Spleen (tissue), 11 donors: ENCODE measurements around the gene CHRNA4. TPM values are rescaled to one million over a fixed set of nuclear protein-coding genes. Genes with fewer than 3 reads are reported as not detected.

Source experiments
- DNase-seq: peaks from one replicate; pipeline ENCODE4 v3.0.0-alpha.2; 2020
- H3K27ac ChIP-seq, 8 donors: fragments of 200-600 bp; sonication (generic) in 7 of 8; 1 replicate in 4 of 8; 2 replicates in 4 of 8; pipeline versions ENCODE4 v1.5.0 to v1.8.0; 2016 to 2021; ENCODE audit warnings: inconsistent platforms in 4 of 8, mild to moderate bottlenecking in 4 of 8, moderate library complexity in 1 of 8
- H3K27me3 ChIP-seq, 7 donors: fragments of 200-600 bp; sonication (generic) in 6 of 7; replicated peaks in 1 of 7; 1 replicate in 4 of 7; 2 replicates in 3 of 7; pipeline versions ENCODE4 v1.5.0 to v1.8.0; 2016 to 2021; ENCODE audit warnings: inconsistent platforms in 3 of 7, mild to moderate bottlenecking in 1 of 7
- H3K36me3 ChIP-seq, 6 donors: fragments of 200-600 bp; sonication (generic) in 5 of 6; 1 replicate in 4 of 6; 2 replicates in 2 of 6; pipeline versions ENCODE4 v1.5.0 to v1.8.0; 2016 to 2021; ENCODE audit warnings: inconsistent platforms in 2 of 6
- H3K4me1 ChIP-seq, 6 donors: fragments of 200-600 bp; sonication (generic) in 5 of 6; 1 replicate in 3 of 6; 2 replicates in 3 of 6; pipeline versions ENCODE4 v1.5.0 to v1.8.0; 2016 to 2021; ENCODE audit warnings: inconsistent platforms in 3 of 6
- H3K4me3 ChIP-seq, 8 donors: fragments of 200-600 bp; sonication (generic) in 7 of 8; 1 replicate in 4 of 8; 2 replicates in 4 of 8; pipeline versions ENCODE4 v1.5.0 to v1.8.0; 2016 to 2021; ENCODE audit warnings: inconsistent platforms in 4 of 8, mild to moderate bottlenecking in 4 of 8, moderate library complexity in 2 of 8
- H3K9me3 ChIP-seq, 8 donors: fragments of 200-600 bp; sonication (generic) in 7 of 8; 1 replicate in 4 of 8; 2 replicates in 4 of 8; pipeline versions ENCODE4 v1.5.0 to v1.8.0; 2016 to 2021; ENCODE audit warnings: inconsistent platforms in 4 of 8
- POLR2A ChIP-seq, 3 donors: fragments of 450-650 bp; IDR thresholded peaks; one replicate each; pipeline ENCODE4 v1.5.1; 2017; ENCODE audit warnings: antibody characterized with exemption in 3 of 3, mild to moderate bottlenecking in 1 of 3
- POLR2AphosphoS5 ChIP-seq, 3 donors: sonication (generic); formaldehyde crosslinking; IDR thresholded peaks; one replicate each; pipeline ENCODE4 v1.5.1; 2017; ENCODE audit warnings: antibody characterized with exemption in 3 of 3
- WGBS, 5 donors: extraction: QIAGEN DNeasy Blood & Tissue Kit in 3 of 5; methylation state at CpG; one replicate each; pipeline versions ENCODE4 v1.1.5 to v1.1.7; 2013 to 2018; 5-methylcytosine and 5-hydroxymethylcytosine counted together
- intact Hi-C: fragments of 100-400 bp; cut with DNase I; formaldehyde crosslinking; loops from one replicate; pipeline ENCODE4 v1.15.0; 2023; ENCODE audit warnings: low total_unique reads
- polyA plus RNA-seq, 3 donors: library from polyadenylated mRNA; stranded (reverse); fragments of 200-250 nt; gene quantifications; one replicate each; pipeline ENCODE4 v1.2.1, GENCODE V29; 2013
- total RNA-seq, 7 donors: library from RNA; depleted of rRNA in 3 of 7; stranded (reverse); fragments of >200 nt in 3 of 7; fragmentation: NEBNext Ultra II Directional in 4 of 7; extraction: Animal tissue kit (Norgen Biotek cat#: 25700) in 4 of 7; gene quantifications; one replicate each; pipeline versions ENCODE4 v1.1.0 to v1.2.1, GENCODE V29; 2016 to 2021
- TF ChIP-seq, protein P1 (sequence below), 11 experiments: fragments of 200-600 bp in 7 of 11; fragments of 450-650 bp in 4 of 11; sonication (generic) in 4 of 11; IDR thresholded peaks in 8 of 11; conservative IDR thresholded peaks in 3 of 11; 1 replicate in 7 of 11; 2 replicates in 4 of 11; pipeline versions ENCODE4 v1.4.0 to v1.8.0; 2016 to 2021; ENCODE audit warnings: antibody characterized with exemption in 11 of 11, inconsistent platforms in 4 of 11, mild to moderate bottlenecking in 1 of 11
- donor health status: healthy with polysubstance abuse.
- donor health status: DM: no; HTN: no; CAD: no; lungs with moderate emphysema.
- donor health status: DM: no; HTN: no; CAD: no.
- donor health status: Bipolar disorder and iron deficiency.
- donor health status: healthy.
- donor health status: DM: no; HTN: no; CAD: no.
- donor health status: DM: yes; HTN: yes; CAD: no.

Gene CHRNA4
- total and polyA plus RNA-seq, 10 donors, result 0.15 to 13.8 (median 1.3) TPM; not detected in 1

DNA sequence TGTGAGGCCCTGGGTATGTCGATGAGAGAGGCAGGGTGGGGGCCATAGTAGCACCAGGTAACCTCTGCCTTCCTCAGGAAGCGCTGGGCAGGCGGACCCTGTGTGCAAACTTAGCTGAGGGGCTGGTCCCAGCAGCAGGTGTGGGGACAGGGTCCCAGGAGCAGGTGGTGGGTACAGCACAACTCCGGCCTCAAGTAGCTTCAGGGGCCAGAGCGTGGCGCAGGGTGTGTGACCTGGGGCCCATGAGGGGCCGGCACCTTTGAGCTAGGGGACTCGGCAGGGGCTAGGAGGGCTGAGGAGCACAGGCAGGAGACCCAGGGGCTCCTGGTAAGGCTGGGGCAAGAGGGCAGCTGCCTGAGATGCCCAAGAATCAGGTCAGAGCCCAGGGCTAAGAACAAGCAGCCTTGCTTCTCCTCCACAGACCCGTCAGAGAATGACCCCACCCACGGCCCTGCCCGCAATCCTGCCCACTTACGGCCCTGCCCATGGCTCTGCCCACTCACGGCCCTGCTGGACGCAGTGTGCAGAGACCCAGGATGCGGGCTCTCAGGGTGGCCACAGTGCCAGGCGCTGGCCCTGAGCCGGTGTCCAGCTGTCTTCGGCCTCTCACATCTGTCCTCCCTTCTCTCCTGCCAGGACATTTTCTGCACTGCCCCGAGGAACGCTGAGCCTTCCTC lies 30.9 kb downstream of the CHRNA4 start:
- Histone ChIP-seq H3K36me3 (no peaks in the 10 kb centered on the region), H3K4me1 (peaks cover 0 to 28% (median 11%) of the 10 kb centered on the region in 6 donors), H3K4me3 (no peak overlapping the region), H3K9me3 (peaks cover 0 to 36% (median 23%) of the 10 kb centered on the region in 8 donors), H3K27ac (no peak overlapping the region), H3K27me3 (peaks cover 0 to 48% (median 0%) of the 10 kb centered on the region in 7 donors)
- 81 to 87% (median 83%) methylated on average over 17 to 20 of the region's 20 CpGs for WGBS, 5 donors
- TF ChIP-seq POLR2AphosphoS5 (IDR thresholded peaks at IDR 0.05) (no peak), POLR2A (IDR thresholded peaks at IDR 0.05) (no peak)
- TF ChIP-seq, protein P1, sequence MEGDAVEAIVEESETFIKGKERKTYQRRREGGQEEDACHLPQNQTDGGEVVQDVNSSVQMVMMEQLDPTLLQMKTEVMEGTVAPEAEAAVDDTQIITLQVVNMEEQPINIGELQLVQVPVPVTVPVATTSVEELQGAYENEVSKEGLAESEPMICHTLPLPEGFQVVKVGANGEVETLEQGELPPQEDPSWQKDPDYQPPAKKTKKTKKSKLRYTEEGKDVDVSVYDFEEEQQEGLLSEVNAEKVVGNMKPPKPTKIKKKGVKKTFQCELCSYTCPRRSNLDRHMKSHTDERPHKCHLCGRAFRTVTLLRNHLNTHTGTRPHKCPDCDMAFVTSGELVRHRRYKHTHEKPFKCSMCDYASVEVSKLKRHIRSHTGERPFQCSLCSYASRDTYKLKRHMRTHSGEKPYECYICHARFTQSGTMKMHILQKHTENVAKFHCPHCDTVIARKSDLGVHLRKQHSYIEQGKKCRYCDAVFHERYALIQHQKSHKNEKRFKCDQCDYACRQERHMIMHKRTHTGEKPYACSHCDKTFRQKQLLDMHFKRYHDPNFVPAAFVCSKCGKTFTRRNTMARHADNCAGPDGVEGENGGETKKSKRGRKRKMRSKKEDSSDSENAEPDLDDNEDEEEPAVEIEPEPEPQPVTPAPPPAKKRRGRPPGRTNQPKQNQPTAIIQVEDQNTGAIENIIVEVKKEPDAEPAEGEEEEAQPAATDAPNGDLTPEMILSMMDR (IDR thresholded peaks at IDR 0.05 in 8 of 11, conservative IDR thresholded peaks at IDR 0.05 in 3 of 11), result no peak
- intact Hi-C loops, result no loop called here
- no peak for DNase-seq

DNA sequence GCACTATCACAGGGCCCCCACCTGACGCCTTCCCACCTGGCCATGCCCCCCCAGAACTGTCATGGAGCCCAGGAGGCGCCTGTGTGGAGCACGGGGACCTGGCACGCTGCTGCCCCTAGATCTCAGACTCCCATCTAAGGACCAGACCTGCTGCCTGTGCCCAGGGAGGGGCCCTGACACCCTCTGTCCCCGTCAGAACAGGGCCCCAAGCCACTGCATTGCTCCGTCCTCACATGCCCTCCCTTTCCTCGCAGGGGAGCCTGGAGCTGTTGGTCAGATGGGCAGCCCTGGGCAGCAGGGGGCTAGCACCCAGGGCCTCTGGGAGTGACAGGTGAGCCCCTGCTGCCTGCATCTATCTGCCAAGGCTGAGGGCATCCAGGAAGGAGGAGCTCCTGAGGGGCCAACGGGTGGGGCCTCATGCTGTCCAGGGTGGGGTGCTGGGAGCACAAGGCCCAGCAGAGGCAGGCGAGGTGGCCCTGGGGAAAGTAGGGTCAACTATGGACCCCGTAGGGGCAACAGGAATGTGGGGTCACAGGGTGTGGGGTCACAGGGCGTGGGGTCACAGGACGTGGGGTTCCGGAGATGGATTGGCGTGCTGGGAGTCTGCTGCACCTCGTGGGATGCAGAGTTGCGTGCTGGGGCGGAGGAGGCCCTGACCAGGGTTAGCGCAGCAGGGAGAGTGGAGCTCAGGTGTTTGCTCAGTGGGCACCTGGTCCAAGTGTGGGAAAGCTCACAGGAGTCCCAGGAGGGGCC lies 31.6 kb downstream of the CHRNA4 start:
- intact Hi-C loops, result no loop called here
- 81 to 92% (median 88%) methylated on average over 14 to 18 of the region's 18 CpGs for WGBS, 5 donors
- TF ChIP-seq POLR2AphosphoS5 (IDR thresholded peaks at IDR 0.05) (no peak), POLR2A (IDR thresholded peaks at IDR 0.05) (no peak)
- TF ChIP-seq, protein P1 (IDR thresholded peaks at IDR 0.05 in 8 of 11, conservative IDR thresholded peaks at IDR 0.05 in 3 of 11), result no peak
- no peaks in the 10 kb centered on the region for H3K36me3 ChIP-seq
- no peak overlapping the region for H3K4me3 ChIP-seq
- H3K9me3 ChIP-seq, result peaks cover 0 to 36% (median 23%) of the 10 kb centered on the region in 8 donors
- DNase-seq, result peak; percentile 65
- H3K27ac ChIP-seq, result no peak overlapping the region
- H3K4me1 ChIP-seq, result peaks cover 0 to 28% (median 11%) of the 10 kb centered on the region in 6 donors
- H3K27me3 ChIP-seq, result peaks cover 0 to 42% (median 0%) of the 10 kb centered on the region in 7 donors

DNA sequence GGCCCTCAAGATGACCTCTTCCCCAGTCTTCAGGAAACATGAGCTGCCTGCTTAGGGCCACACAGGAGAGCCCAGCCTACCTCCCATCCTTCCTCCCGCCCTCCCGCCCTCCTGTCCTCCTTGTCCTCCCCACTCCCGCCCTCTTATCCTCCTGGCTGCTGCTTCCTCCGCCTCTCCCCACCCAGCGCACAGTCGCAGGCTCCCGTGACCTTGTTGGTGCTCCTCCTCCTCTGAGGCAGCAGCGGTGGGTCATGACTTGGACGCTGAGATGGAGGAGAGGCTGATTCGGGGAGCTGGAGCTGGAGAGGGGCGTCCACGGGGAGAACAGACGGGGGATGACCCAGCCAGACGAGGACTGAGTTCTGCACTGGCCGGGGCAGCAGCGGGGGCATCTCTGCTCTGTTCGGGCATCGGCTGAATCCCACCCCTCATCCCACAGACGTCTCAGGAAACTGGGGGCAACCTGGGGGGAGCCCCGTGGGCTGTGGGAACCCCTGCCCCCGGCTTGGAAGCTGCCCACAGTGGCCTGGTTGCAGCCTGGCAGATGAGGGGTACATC lies 32.4 kb downstream of the CHRNA4 start:
- Histone ChIP-seq H3K4me1 (peaks cover 0 to 28% (median 11%) of the 10 kb centered on the region in 6 donors), H3K36me3 (no peaks in the 10 kb centered on the region), H3K9me3 (peaks cover 0 to 36% (median 23%) of the 10 kb centered on the region in 8 donors), H3K4me3 (no peak overlapping the region), H3K27me3 (peaks cover 0 to 37% (median 0%) of the 10 kb centered on the region in 7 donors), H3K27ac (no peak overlapping the region)
- no peak for TF ChIP-seq POLR2A (IDR thresholded peaks at IDR 0.05)
- TF ChIP-seq, protein P1 (IDR thresholded peaks at IDR 0.05 in 8 of 11, conservative IDR thresholded peaks at IDR 0.05 in 3 of 11), result no peak
- TF ChIP-seq POLR2AphosphoS5 (IDR thresholded peaks at IDR 0.05), result no peak
- intact Hi-C loops, result no loop called here
- WGBS, 5 donors, result 64 to 75% (median 74%) methylated on average over 19 to 21 of the region's 21 CpGs
- no peak for DNase-seq
